Stimulated activated memory B cell treated with anti-CD40 and anti-IgM and Interleukin-4, amounts not matched to agents 10 μg/mL and 1 μg/mL and 100 μg/mL, for 72 hours (primary cell): ENCODE data around the gene GNPNAT1.
"Not testable (repeated sequence)": the region's sequence is repeated elsewhere in the genome, so short reads cannot be mapped to it uniquely, and the experiment has no call there.

Experiments
- ATAC-seq: fragments of 150-1000 bp; cut with Tn5 transposase; 2 replicates; pipeline ENCODE4 v1.10.0; 2021
- H3K27ac Mint-ChIP-seq: one replicate; pipeline ENCODE4 v1.8.0; 2022; ENCODE audit warnings: mild to moderate bottlenecking, mixed read lengths
- H3K27me3 Mint-ChIP-seq: one replicate; pipeline ENCODE4 v1.8.0; 2022; ENCODE audit warnings: mixed read lengths
- H3K36me3 Mint-ChIP-seq: one replicate; pipeline ENCODE4 v1.8.0; 2022; ENCODE audit warnings: mixed read lengths
- H3K4me1 Mint-ChIP-seq: one replicate; pipeline ENCODE4 v1.8.0; 2022; ENCODE audit warnings: mixed read lengths
- H3K4me3 Mint-ChIP-seq: one replicate; pipeline ENCODE4 v1.8.0; 2022; ENCODE audit warnings: mild to moderate bottlenecking, moderate library complexity, mixed read lengths
- H3K9me3 Mint-ChIP-seq: one replicate; pipeline ENCODE4 v1.8.0; 2022; ENCODE audit warnings: mixed read lengths

Gene GNPNAT1

GRCh38 chr14:52767058-52767833 is 24.2 kb downstream of the GNPNAT1 start:
- Mint-ChIP-seq H3K36me3 (peaks cover 65% of the 10 kb centered on the region), H3K27ac (no peak overlapping the region), H3K9me3 (no peaks in the 10 kb centered on the region), H3K27me3 (no peaks in the 10 kb centered on the region), H3K4me1 (peaks cover 7% of the 10 kb centered on the region), H3K4me3 (no peak overlapping the region)
- ATAC-seq: no peak

GRCh38 chr14:52762923-52763322 is 28.5 kb downstream of the GNPNAT1 start:
- Mint-ChIP-seq H3K27ac (peak overlapping the region; percentile 30), H3K36me3 (peaks cover 52% of the 10 kb centered on the region)
- not testable (repeated sequence) for ATAC-seq, H3K4me1 Mint-ChIP-seq, H3K27me3 Mint-ChIP-seq, H3K4me3 Mint-ChIP-seq, H3K9me3 Mint-ChIP-seq

- Mint-ChIP-seq H3K4me3 (no peak overlapping the region), H3K36me3 (peaks cover 28% of the 10 kb centered on the region), H3K27ac (no peak overlapping the region), H3K4me1 (peaks cover 7% of the 10 kb centered on the region), H3K27me3 (no peaks in the 10 kb centered on the region), H3K9me3 (no peaks in the 10 kb centered on the region)
- ATAC-seq: no peak
These were observed 32.3 kb downstream of the GNPNAT1 start for GRCh38 chr14:52759145-52759544.

GRCh38 chr14:52755607-52756316 is 35.6 kb downstream of the GNPNAT1 start:
- Mint-ChIP-seq H3K4me3 (no peak overlapping the region), H3K9me3 (no peaks in the 10 kb centered on the region), H3K27me3 (no peaks in the 10 kb centered on the region), H3K36me3 (peaks cover 6% of the 10 kb centered on the region), H3K4me1 (no peaks in the 10 kb centered on the region), H3K27ac (no peak overlapping the region)
- no peak for ATAC-seq

GRCh38 chr14:52748647-52749292 is 42.6 kb downstream of the GNPNAT1 start:
- no peak for ATAC-seq
- H3K27ac Mint-ChIP-seq: no peak overlapping the region
- peaks cover 6% of the 10 kb centered on the region for H3K36me3 Mint-ChIP-seq
- H3K4me3 Mint-ChIP-seq: no peak overlapping the region
- H3K4me1 Mint-ChIP-seq: no peaks in the 10 kb centered on the region
- no peaks in the 10 kb centered on the region for H3K27me3 Mint-ChIP-seq
- no peaks in the 10 kb centered on the region for H3K9me3 Mint-ChIP-seq

GRCh38 chr14:52741865-52742264 is 49.5 kb downstream of the GNPNAT1 start:
- ATAC-seq: no peak
- H3K27me3 Mint-ChIP-seq: no peaks in the 10 kb centered on the region
- H3K27ac Mint-ChIP-seq: peak overlapping the region; percentile 89
- H3K4me3 Mint-ChIP-seq: peak overlapping the region; percentile 53
- peaks cover 19% of the 10 kb centered on the region for H3K36me3 Mint-ChIP-seq
- no peaks in the 10 kb centered on the region for H3K9me3 Mint-ChIP-seq
- H3K4me1 Mint-ChIP-seq: peaks cover 45% of the 10 kb centered on the region

- Mint-ChIP-seq H3K36me3 (peaks cover 25% of the 10 kb centered on the region), H3K27ac (no peak overlapping the region), H3K9me3 (no peaks in the 10 kb centered on the region), H3K4me1 (peaks cover 55% of the 10 kb centered on the region), H3K4me3 (no peak overlapping the region), H3K27me3 (no peaks in the 10 kb centered on the region)
- no peak for ATAC-seq
These were observed 50.7 kb downstream of the GNPNAT1 start for GRCh38 chr14:52740751-52741150.

- H3K4me1 Mint-ChIP-seq: peaks cover 76% of the 10 kb centered on the region
- H3K9me3 Mint-ChIP-seq: no peaks in the 10 kb centered on the region
- H3K27me3 Mint-ChIP-seq: no peaks in the 10 kb centered on the region
- no peak overlapping the region for H3K4me3 Mint-ChIP-seq
- no peak for ATAC-seq
- no peak overlapping the region for H3K27ac Mint-ChIP-seq
- peaks cover 37% of the 10 kb centered on the region for H3K36me3 Mint-ChIP-seq
These were observed 53.0 kb downstream of the GNPNAT1 start for GRCh38 chr14:52738409-52738808.

- peaks cover 61% of the 10 kb centered on the region for H3K4me1 Mint-ChIP-seq
- no peak for ATAC-seq
- H3K4me3 Mint-ChIP-seq: no peak overlapping the region
These were observed 55.4 kb downstream of the GNPNAT1 start for GRCh38 chr14:52735921-52736489.

GRCh38 chr14:52733824-52734223 is 57.6 kb downstream of the GNPNAT1 start:
- Mint-ChIP-seq H3K27me3 (no peaks in the 10 kb centered on the region), H3K36me3 (peaks cover 37% of the 10 kb centered on the region), H3K9me3 (no peaks in the 10 kb centered on the region), H3K4me3 (no peak overlapping the region), H3K27ac (no peak overlapping the region), H3K4me1 (peaks cover 58% of the 10 kb centered on the region)
- ATAC-seq: no peak

More at GRCh38 chr14:52735921-52736489, 55.4 kb downstream of the GNPNAT1 start:
- H3K27ac Mint-ChIP-seq: peak overlapping the region; percentile 26
- H3K9me3 Mint-ChIP-seq: no peaks in the 10 kb centered on the region
- H3K36me3 Mint-ChIP-seq: peaks cover 42% of the 10 kb centered on the region
- H3K27me3 Mint-ChIP-seq: no peaks in the 10 kb centered on the region

GRCh38 chr14:52730709-52731111 is 60.7 kb downstream of the GNPNAT1 start:
- Mint-ChIP-seq H3K9me3 (no peaks in the 10 kb centered on the region), H3K36me3 (peaks cover 24% of the 10 kb centered on the region), H3K27me3 (no peaks in the 10 kb centered on the region), H3K4me1 (peaks cover 35% of the 10 kb centered on the region), H3K4me3 (peak overlapping the region; percentile 94), H3K27ac (peak overlapping the region; percentile 85)
- ATAC-seq: no peak

- H3K4me1 Mint-ChIP-seq: peaks cover 36% of the 10 kb centered on the region
- H3K27me3 Mint-ChIP-seq: no peaks in the 10 kb centered on the region
- peaks cover 24% of the 10 kb centered on the region for H3K36me3 Mint-ChIP-seq
- peak within 1 kb of the TSS; percentile 85 for H3K27ac Mint-ChIP-seq
- peak; percentile 99 for ATAC-seq
- peak within 1 kb of the TSS; percentile 94 for H3K4me3 Mint-ChIP-seq
- H3K9me3 Mint-ChIP-seq: no peaks in the 10 kb centered on the region
These were observed 61.3 kb downstream of the GNPNAT1 start, which contains the start of gene STYX for GRCh38 chr14:52729925-52730708. Gene STYX (plus strand): TSS chr14:52730166. CDS start chr14:52730475, 309 bp downstream.

GRCh38 chr14:52729585-52729924 is 61.9 kb downstream of the GNPNAT1 start:
- no peak for ATAC-seq
- Mint-ChIP-seq H3K36me3 (peaks cover 23% of the 10 kb centered on the region), H3K4me1 (peaks cover 36% of the 10 kb centered on the region), H3K27me3 (no peaks in the 10 kb centered on the region), H3K27ac (peak overlapping the region; percentile 85), H3K9me3 (no peaks in the 10 kb centered on the region), H3K4me3 (peak overlapping the region; percentile 94)

- H3K4me3 Mint-ChIP-seq, ATAC-seq, H3K27ac Mint-ChIP-seq, H3K27me3 Mint-ChIP-seq, H3K9me3 Mint-ChIP-seq: not testable (repeated sequence)
- Mint-ChIP-seq H3K4me1 (peaks cover 36% of the 10 kb centered on the region), H3K36me3 (peaks cover 21% of the 10 kb centered on the region)
These were observed 62.4 kb downstream of the GNPNAT1 start for GRCh38 chr14:52729035-52729434.
